OCI-LY3 (cell line): ENCODE data around the gene FLII.

Source experiments
- H2AFZ ChIP-seq: fragments of 200-600, 300-600 bp; shearing (Covaris generic); 2 replicates; pipeline ENCODE4 v1.6.0; 2014; ENCODE audit warnings: antibody characterized with exemption, low read depth, low read length
- H3K27ac ChIP-seq: fragments of 200-600, 300-600 bp; sonication (generic); 2 replicates; pipeline ENCODE4 v1.5.1; 2014; ENCODE audit warnings: mild to moderate bottlenecking, low read length, moderate library complexity, mixed read lengths
- H3K27me3 ChIP-seq: fragments of 200-600, 300-600 bp; sonication (generic); 2 replicates; pipeline ENCODE4 v1.6.1; 2014; ENCODE audit warnings: low read depth, low read length, mixed read lengths
- H3K36me3 ChIP-seq: fragments of 200-600, 300-600 bp; sonication (generic); replicated peaks from 2 replicates; pipeline ENCODE3; 2014; ENCODE audit warnings: low read depth, low read length, mixed read lengths
- H3K4me1 ChIP-seq: fragments of 300-600, 200-600 bp; sonication (generic); 2 replicates; pipeline ENCODE4 v1.6.1; 2014; ENCODE audit warnings: low read length, mixed read lengths
- H3K4me2 ChIP-seq: fragments of 200-600, 300-600 bp; sonication (generic); 2 replicates; pipeline ENCODE4 v1.6.1; 2014; ENCODE audit warnings: low read length, mixed read lengths
- H3K4me3 ChIP-seq: fragments of 300-600, 200-600 bp; sonication (generic); 2 replicates; pipeline ENCODE4 v1.5.1; 2014; ENCODE audit warnings: antibody characterized with exemption, mild to moderate bottlenecking, low read length, moderate library complexity
- H3K79me2 ChIP-seq: fragments of 300-600, 200-600 bp; shearing (Covaris generic); 2 replicates; pipeline ENCODE4 v1.6.1; 2014; ENCODE audit warnings: mild to moderate bottlenecking, low read length, mixed read lengths
- H3K9ac ChIP-seq: fragments of 300-600, 200-600 bp; shearing (Covaris generic); 2 replicates; pipeline ENCODE4 v1.6.0; 2014; ENCODE audit warnings: mild to moderate bottlenecking, low read length, moderate library complexity
- H3K9me3 ChIP-seq: fragments of 200-600, 300-600 bp; shearing (Covaris generic); 2 replicates; pipeline ENCODE4 v1.6.1; 2014; ENCODE audit warnings: low read length, mixed read lengths; ENCODE audit not compliant: insufficient read depth
- H4K20me1 ChIP-seq: fragments of 200-600, 300-600 bp; sonication (generic); 2 replicates; pipeline ENCODE4 v1.6.1; 2016; ENCODE audit warnings: low read length, mixed read lengths; ENCODE audit not compliant: insufficient read depth
- EZH2phosphoT487 ChIP-seq: fragments of 200-600 bp; shearing (Covaris generic); IDR thresholded peaks from 2 replicates; pipeline ENCODE4 v1.6.1; 2018; ENCODE audit warnings: antibody characterized with exemption, mixed run types, low read depth
- TF ChIP-seq, protein P1 (sequence below): fragments of 200-600, 300-600 bp; sonication (generic); IDR thresholded peaks from 2 replicates; pipeline ENCODE4 v1.5.1; 2014; ENCODE audit warnings: antibody characterized with exemption, low read length, low read depth

Gene FLII

DNA sequence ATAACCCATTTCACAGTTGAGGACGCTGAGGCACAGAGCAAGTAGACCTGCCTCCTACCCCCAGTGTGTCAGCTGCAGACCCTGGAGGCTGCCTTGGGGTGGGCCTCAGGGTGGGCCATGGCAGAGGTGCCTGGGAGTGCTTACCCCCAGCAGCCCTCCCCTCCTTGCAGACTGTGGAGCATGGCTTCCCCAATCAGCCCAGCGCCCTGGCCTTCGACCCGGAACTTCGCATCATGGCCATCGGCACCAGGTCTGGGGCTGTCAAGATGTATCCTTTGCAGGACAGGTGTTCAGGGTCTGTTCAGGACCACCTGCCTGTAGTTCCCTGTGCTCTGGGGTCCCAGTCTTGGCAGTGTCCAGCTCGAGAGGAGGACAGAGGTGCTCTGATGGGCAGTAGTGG lies 28.8 kb downstream of the FLII start:
- Histone ChIP-seq H3K4me3 (no peak overlapping the region), H3K4me2 (no peak overlapping the region), H3K36me3 (no peaks in the 10 kb centered on the region), H4K20me1 (no peaks in the 10 kb centered on the region), H3K9ac (no peak overlapping the region), H2AFZ (no peak overlapping the region), H3K4me1 (peaks cover 4% of the 10 kb centered on the region; the same call in 1 of the 2 replicates), H3K27me3 (no peaks in the 10 kb centered on the region), H3K9me3 (no peaks in the 10 kb centered on the region), H3K79me2 (no peaks in the 10 kb centered on the region), H3K27ac (no peak overlapping the region)
- TF ChIP-seq, protein P1, sequence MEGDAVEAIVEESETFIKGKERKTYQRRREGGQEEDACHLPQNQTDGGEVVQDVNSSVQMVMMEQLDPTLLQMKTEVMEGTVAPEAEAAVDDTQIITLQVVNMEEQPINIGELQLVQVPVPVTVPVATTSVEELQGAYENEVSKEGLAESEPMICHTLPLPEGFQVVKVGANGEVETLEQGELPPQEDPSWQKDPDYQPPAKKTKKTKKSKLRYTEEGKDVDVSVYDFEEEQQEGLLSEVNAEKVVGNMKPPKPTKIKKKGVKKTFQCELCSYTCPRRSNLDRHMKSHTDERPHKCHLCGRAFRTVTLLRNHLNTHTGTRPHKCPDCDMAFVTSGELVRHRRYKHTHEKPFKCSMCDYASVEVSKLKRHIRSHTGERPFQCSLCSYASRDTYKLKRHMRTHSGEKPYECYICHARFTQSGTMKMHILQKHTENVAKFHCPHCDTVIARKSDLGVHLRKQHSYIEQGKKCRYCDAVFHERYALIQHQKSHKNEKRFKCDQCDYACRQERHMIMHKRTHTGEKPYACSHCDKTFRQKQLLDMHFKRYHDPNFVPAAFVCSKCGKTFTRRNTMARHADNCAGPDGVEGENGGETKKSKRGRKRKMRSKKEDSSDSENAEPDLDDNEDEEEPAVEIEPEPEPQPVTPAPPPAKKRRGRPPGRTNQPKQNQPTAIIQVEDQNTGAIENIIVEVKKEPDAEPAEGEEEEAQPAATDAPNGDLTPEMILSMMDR, result no peak
- TF ChIP-seq EZH2phosphoT487, result no peak

DNA sequence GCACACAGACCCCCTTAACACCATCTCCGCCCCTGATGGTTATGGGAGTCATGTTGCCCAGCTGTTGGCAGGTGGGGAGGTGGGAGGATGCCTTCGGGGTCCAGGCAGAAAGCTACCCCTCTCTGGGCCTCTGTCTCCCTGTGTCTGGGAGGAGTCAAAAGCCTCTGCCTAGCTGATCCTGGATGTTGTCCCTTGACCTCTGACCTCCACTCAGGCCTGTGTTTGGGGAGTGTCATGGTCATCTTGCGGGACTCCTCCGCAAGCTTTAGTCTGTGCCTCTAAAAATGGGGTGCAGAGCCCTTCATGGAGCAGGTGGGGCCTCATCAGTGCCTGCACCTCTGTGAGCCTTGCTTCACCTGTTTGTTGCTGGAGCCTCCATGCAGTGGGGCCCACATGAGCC lies 29.3 kb downstream of the FLII start:
- H3K9me3 ChIP-seq, result no peaks in the 10 kb centered on the region
- no peak for TF ChIP-seq EZH2phosphoT487
- TF ChIP-seq, protein P1, result no peak
- H3K4me3 ChIP-seq, result no peak overlapping the region
- H3K4me1 ChIP-seq, result peaks cover 4% of the 10 kb centered on the region; the same call in 1 of the 2 replicates
- no peaks in the 10 kb centered on the region for H4K20me1 ChIP-seq
- H3K27me3 ChIP-seq, result no peaks in the 10 kb centered on the region
- H2AFZ ChIP-seq, result no peak overlapping the region
- H3K9ac ChIP-seq, result no peak overlapping the region
- no peaks in the 10 kb centered on the region for H3K36me3 ChIP-seq
- H3K4me2 ChIP-seq, result no peak overlapping the region
- H3K27ac ChIP-seq, result no peak overlapping the region
- no peaks in the 10 kb centered on the region for H3K79me2 ChIP-seq

DNA sequence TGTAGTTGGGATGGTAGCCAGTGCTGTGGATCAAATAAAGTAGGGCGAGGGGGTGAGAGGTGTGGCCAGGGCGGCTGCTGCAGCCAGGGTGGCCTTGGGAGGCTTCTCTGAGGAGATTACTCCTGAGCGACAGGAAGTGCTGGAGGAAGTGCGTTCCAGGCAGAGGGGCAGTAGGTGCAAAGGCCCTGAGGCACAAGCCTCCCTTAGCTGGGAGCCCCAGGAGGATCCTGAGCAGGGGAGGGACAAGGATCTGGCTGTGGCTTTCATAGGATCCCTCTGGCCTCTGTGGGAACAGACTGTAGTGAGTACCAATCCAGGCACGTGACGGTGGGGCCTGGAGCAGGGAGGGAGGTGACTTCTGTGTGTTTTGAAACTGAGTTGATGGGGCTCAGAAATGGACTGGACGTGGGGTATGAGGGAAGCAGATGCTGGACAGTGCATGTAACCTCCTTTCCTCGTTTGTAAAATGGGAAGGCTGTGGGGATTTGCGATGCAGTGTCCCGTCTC lies 30.3 kb downstream of the FLII start:
- Histone ChIP-seq H3K4me2 (no peak overlapping the region), H3K36me3 (no peaks in the 10 kb centered on the region), H2AFZ (no peak overlapping the region), H3K4me1 (peaks cover 4% of the 10 kb centered on the region; the same call in 1 of the 2 replicates), H3K27me3 (no peaks in the 10 kb centered on the region), H3K79me2 (no peaks in the 10 kb centered on the region), H4K20me1 (no peaks in the 10 kb centered on the region), H3K9me3 (no peaks in the 10 kb centered on the region), H3K4me3 (no peak overlapping the region), H3K27ac (no peak overlapping the region), H3K9ac (no peak overlapping the region)
- TF ChIP-seq, protein P1, result no peak
- no peak for TF ChIP-seq EZH2phosphoT487

DNA sequence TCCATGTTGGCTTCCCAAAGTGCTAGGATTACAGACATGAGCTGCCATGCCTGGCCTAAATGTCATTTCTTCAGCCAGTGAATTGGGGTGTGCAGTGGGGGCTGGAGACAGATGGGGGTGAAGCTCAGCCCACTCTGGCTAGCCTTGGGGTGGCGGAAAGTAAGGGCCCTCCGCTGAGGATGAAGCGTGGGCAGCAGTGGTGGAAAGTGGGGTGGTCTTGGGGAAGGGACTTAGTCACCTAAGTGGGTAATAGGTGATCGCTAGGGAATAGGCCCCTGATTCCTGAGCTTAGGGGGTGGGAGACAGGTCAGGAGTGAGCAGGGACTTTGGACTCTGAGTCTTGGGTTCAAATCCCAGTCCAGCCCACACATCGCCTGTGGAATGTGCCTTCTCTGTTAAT lies 30.9 kb downstream of the FLII start:
- no peaks in the 10 kb centered on the region for H3K9me3 ChIP-seq
- no peak overlapping the region for H3K4me2 ChIP-seq
- H3K27ac ChIP-seq, result no peak overlapping the region
- H4K20me1 ChIP-seq, result no peaks in the 10 kb centered on the region
- peaks cover 4% of the 10 kb centered on the region; the same call in 1 of the 2 replicates for H3K4me1 ChIP-seq
- H3K79me2 ChIP-seq, result no peaks in the 10 kb centered on the region
- no peak overlapping the region for H2AFZ ChIP-seq
- no peaks in the 10 kb centered on the region for H3K36me3 ChIP-seq
- TF ChIP-seq EZH2phosphoT487, result no peak
- TF ChIP-seq, protein P1, result no peak
- H3K4me3 ChIP-seq, result no peak overlapping the region
- H3K27me3 ChIP-seq, result no peaks in the 10 kb centered on the region
- no peak overlapping the region for H3K9ac ChIP-seq
